ENCODE data around the gene PBX2.
"Not testable (repeated sequence)": the region's sequence is repeated elsewhere in the genome, so short reads cannot be mapped to it uniquely, and the experiment has no call there.

PBX2 gene

GRCh38 chr6:32148289-32149091 lies 41.5 kb downstream of the PBX2 start:
- no peak for DNase-seq

GRCh38 chr6:32147401-32148132 lies 42.4 kb downstream of the PBX2 start:
- DNase-seq = no peak

GRCh38 chr6:32146687-32147086 lies 43.3 kb downstream of the PBX2 start:
- DNase-seq = no peak

GRCh38 chr6:32146287-32146686 lies 43.7 kb downstream of the PBX2 start:
- no peak for DNase-seq

- not testable (repeated sequence) for DNase-seq
These were observed 45.8 kb downstream of the PBX2 start for GRCh38 chr6:32144238-32144637.

- no peak for DNase-seq
These were observed 49.5 kb downstream of the PBX2 start for GRCh38 chr6:32140420-32141046.

- no peak for DNase-seq
These were observed 50.4 kb downstream of the PBX2 start for GRCh38 chr6:32139590-32139989.

GRCh38 chr6:32137454-32137853 lies 52.5 kb downstream of the PBX2 start:
- DNase-seq = no peak
